Hepatic stellate cell (primary cell): Measurements from ENCODE around the gene UBR1.
"Not testable (repeated sequence)": the region's sequence is repeated elsewhere in the genome, so short reads cannot be mapped to it uniquely, and the experiment has no call there.

Experiments
- DNase-seq: peaks from one replicate; pipeline ENCODE4 v3.0.0; 2011; ENCODE audit warnings: low spot score

Gene UBR1

DNA sequence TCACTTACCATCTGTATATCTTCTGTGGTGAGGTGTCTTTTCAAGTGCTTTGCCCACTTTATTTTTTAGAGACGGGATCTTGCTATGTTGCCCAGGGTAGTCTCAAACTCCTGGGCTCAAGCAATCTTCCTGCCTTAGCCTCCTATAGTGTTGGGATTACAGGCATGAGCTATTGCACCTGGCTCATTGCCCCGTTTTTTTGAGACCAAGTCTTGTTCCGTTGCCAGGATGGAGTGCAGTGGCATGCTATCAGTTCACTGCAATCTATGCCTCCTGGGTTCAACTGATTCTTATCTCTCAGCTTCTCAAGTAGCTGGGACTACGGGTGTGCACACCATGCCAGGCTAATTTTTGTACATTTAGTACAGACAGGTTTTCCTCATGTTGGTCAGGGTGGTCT is 132.7 kb downstream of the UBR1 start:
- DNase-seq, result no peak

DNA sequence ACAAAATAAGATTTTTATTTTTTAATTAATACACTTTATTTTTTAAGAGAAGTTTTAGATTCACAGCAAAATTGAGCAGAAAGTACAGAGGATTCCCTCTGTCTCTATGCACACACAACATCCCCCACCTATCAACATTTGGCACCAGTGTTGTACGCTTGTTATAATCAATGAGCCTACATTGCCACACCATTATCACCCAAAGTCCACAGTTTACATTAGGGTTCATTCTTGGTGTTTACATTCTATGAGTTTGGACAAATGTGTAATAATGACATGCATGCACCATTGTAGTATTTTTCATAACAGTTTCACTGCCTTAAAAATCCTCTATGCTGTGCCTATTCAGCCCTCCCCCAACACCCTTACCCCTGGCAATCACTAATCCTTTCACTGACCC is 134.0 kb downstream of the UBR1 start:
- DNase-seq, result no peak

DNA sequence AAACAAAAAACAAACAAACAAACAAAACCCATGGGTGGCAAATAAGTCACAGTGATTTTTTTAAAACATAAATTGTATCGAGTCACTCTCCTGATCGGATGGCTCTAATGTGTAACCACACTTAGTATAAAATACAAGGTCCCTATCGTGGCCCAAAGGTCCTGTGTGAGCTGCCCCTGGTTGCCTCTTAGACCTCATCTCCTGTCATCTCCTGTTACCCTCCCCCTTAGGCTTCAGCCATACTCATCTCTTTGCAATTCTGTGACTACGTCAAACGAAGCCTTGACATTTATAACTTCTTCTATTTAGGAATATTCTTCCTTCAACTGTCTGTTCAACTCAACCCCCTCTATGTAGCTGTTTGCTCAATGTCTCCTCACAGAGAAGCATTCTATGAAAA is 141.4 kb downstream of the UBR1 start:
- no peak for DNase-seq

DNA sequence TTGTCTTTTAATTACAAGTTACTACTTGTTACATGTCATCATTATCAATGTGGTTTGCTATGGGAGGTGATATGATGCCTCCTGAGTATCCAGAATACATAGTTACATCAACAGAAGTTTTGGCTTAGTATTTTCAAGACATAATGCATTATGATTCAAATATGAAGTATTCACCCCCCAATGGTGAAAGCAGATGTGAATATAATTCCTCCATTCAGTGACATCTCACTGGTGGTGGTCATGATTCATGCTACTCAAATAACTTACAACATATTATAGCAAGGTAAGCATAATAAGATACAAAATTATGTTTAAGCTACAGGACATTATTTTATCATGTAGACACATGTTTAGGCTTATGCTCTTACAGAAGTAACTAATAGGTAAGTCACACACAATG is 150.3 kb downstream of the UBR1 start:
- peak; percentile 30 for DNase-seq

DNA sequence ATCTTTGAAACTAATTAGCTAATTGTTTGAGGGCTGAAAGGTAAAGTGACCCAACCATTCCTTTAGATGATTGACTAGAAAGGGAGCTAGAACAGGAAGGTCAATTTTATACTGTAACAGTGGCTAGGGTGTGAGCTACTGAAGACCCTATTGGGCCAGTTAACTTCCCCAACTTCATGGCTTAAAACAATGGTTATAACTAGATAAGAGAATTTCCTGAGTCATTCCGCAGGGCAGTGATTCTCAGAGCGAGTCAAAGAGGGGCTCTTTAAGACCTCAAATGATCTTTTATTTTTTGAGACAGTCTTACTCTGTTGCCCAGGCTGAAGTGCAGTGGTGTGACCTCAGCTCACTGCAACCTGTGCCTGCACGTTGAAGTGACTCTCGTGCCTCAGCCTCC is 151.5 kb downstream of the UBR1 start:
- DNase-seq, result no peak

DNA sequence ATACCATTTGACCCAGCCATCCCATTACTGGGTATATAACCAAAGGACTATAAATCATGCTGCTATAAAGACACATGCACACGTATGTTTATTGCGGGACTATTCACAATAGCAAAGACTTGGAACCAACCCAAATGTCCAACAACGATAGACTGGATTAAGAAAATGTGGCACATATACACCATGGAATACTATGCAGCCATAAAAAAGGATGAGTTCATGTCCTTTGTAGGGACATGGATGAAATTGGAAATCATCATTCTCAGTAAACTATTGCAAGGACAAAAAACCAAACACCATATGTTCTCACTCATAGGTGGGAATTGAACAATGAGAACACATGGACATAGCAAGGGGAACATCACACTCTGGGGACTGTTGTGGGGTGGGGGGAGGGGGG is 156.9 kb downstream of the UBR1 start:
- DNase-seq, result not testable (repeated sequence)

DNA sequence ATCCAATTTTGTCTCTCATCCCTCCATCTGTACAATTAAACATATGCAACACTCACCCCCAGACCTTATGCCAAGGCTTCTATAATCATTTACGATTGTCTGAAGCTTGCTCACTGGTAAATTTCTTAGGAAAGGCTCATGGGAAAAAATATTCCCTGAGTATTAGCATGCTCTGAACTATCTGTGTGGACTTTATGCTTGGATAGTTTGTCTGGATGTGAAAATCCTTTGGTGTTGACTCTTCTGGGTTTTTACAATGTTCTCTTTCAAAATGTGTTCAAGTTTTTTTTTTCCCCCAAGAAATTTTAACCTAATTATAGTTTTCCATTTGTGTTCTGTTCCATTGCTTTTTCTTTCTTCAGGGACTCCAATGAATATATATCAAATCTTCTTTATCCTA is 165.3 kb downstream of the UBR1 start:
- DNase-seq, result no peak

DNA sequence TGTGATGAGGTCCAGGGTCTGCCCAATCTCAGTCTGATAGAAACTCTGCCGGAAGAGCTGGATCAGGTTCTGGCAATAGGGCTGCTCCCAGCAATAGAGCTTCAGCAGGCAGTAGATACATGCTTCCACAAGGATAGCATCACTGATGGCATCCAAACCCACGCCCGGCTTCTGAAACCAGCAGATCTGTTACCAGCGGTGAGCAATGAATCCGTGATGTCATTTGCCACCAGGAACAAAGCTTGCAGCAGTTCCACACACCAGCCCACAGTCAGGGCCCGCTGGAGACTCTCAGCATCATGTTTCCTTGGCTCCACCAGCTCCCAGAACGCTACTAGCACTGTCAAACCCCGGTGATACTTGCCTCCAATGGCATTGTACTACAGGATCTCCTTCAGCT is 166.0 kb downstream of the UBR1 start:
- no peak for DNase-seq

DNA sequence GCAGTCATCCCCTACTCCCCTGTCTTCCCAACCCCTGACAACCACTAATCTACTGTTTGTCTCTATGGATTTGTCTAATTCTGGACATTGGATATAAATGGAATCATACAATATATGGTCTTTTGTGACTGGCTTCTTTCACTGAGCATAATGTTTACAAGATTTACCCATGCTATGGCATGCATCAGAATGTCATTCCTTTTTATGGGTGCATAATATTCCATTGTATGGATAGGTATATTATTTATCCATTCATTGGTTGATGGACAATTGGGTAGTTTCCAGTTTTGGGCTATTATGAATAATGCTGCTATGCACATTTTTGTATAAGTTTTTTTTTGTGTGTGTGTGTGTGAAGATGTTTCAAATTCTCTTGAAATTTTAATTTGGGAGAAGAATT is 168.7 kb downstream of the UBR1 start:
- no peak for DNase-seq

DNA sequence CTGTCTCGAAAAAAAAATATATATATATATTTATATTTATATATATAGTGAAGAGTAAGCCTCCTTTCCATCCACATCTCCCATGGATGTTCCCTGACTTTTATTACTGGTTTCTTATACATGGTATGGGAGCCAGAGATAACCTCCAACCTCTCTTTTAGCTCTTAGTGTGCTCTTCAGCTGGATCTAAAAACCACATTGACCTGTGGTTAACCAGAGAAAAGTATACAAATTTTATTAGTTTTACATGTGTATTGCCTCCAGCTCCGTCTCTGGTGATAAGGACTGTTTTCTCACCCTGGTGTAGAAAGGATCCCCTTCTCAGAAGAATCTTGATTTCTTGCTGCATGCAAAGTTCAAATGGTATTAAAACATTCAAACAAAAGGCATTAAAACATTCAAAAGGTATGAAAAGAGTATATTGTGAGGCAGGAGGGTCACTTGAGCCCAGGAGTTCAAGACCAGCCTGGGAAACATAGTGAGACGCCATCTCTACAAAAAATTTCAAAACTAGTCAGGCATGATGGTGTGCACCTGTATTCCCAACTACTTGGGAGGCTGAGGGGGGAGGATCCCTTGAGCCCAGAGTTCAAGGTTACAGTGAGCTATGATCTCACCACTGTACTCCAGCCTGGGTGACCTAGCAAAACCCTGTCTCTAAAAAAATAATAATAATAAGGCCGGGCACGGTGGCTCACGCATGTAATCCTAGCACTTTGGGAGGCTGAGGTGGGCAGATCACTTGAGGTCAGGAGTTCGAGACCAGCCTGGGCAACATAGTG is 171.8 kb downstream of the UBR1 start:
- DNase-seq, result no peak

DNA sequence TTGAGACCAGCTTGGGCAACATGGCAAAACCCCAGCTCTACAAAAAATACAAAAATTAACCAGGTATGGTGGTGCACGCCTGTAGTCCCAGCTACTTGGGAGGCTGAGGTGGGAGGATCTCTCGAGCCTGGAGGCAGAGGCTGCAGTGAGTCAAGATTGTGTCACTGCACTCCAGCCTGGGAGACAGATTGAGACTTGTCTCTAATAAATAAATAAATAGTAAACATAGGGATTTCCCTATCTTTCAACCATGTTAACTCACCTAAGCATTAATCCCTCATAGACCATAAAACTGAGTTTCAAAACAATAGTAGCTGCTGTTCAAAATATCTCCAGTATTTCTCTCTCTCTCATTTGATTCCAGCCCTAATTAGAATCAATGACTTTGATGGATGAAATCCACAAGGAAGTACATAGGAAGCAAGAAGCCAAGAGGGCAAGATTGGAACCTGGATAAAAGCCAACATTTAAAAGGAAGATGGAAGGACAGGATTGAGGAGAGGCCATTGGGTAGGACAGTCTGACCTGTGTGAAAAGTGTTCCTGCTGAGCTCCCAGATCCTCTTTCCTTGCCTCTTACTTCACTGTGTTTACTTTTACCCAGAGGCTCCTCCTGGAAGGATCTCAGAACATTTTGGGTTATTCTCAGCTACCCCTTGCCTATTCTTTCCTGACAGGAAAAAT is 172.9 kb downstream of the UBR1 start:
- no peak for DNase-seq

DNA sequence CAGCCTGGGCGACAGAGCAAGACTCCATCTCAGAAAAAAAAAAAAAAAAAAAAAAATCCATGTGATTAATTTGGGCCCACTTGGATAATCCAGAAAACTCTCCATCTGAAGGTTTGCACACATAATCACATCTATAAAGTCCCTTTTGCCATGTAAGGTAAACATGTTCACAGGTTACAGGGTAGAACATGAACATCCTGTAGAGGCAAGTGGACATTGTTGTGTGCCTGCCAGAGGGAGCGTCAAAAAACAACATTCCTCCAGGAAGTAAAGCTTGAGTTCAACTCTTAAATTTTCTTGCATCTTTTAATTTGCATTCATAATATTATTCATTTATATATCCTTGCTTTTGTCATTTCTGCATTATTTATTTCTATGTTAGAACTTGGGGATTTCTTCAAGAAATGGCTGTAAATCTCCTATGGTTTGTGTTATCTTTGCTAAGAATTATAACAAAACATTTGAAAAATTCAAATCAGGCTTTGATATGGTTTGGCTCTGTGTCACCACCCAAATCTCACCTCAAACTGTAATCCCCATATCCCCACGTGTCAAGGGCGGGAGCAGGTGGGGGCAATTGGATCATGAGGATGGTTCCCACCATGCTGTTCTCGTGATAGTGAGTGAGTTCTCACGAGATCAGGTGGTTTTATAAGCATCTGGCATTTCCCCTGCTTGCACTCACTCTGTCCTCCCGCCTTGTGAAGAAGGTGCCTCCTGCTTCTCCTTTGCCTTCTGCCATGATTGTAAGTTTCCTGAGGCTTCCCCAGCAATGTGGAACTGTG is 173.9 kb downstream of the UBR1 start:
- no peak for DNase-seq

DNA sequence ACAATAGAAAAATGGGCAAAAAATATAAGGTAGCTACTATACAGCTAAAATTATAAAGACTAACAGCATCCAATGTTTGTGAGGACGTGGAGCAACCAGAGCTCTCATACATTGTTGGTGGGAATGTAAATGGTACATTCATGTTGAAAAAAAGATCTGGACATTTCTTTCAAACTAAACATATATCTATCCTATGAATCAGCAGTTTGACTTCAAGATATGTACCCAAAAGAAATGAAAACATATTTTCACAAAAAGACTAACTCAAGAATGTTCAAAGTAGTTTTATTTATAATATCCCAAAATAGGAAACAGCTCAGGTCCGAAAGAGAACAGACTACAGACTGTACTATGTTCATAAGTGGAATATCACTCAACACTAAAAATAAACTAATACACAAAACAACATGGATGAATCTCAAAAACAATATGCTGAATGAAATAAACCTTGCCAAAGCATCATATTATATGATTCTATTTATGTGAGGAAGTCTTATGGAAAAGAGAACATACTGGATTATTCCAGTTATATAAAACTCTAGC is 176.5 kb downstream of the UBR1 start:
- peak; percentile 12 for DNase-seq

DNA sequence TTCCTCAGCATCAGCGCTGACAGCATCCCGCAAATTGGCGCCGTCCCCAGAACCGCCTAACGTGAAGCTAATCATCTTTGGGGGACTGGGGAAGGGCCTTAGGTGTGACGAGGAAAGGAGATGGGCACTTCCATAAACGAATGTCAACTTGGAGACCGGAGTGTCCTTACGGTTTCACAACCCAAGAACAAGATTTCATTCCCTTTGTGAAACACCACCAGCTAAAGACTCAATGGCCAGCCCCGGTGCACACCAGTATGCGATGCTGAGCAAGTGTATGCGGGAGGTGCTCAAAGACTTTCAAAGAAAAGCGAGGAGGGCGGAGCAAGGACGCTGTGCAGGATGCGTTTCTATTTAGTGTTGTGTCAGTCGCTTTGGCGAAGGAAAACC is 184.5 kb downstream of the UBR1 start:
- no peak for DNase-seq

DNA sequence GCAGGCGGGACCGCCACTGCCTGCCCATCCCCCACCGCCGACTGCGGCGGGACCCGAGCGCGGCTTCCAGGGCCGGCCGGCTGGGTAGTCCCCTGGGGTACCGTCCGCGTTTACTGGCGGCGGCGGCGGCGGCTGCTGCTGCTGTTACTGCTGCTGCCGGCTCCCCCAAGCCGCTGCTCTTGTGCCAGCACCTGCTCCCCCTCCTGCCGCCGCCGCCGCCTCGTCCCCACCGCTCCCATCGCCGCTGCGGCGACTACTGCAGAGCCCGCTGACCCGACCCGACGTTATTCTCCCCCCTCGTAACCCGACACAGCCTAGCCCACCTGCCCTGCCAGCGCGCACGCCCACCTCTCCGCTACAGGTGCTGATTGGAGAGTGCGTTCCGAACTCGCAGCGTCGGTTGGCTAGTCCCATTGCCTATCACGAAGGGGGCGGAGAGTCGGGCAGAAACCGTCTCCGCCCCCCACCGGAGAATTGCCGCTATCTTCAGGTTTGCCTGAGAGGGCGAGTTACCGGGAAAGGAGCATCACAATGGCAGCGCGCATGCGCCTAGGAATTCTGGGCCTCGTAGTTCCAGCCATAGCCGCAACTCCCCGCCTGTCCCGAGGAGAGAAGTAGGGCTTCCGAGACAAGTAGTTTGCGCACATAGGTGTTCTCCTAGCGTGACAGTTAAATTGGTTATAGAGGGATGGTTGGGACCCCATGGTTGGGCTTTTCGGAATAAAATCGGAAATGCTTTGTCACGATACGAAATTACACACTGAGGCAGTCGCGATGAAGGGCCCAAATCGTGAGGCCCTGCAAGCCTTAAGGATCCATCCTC is 185.1 kb downstream of the UBR1 start, which contains the start of gene TTBK2:
TSS of gene TTBK2 (minus strand) at position 260 of the 823 bp plus-strand sequence. CDS start 42,161 bp downstream, outside the sequence.
- DNase-seq, result peak; percentile 91

DNA sequence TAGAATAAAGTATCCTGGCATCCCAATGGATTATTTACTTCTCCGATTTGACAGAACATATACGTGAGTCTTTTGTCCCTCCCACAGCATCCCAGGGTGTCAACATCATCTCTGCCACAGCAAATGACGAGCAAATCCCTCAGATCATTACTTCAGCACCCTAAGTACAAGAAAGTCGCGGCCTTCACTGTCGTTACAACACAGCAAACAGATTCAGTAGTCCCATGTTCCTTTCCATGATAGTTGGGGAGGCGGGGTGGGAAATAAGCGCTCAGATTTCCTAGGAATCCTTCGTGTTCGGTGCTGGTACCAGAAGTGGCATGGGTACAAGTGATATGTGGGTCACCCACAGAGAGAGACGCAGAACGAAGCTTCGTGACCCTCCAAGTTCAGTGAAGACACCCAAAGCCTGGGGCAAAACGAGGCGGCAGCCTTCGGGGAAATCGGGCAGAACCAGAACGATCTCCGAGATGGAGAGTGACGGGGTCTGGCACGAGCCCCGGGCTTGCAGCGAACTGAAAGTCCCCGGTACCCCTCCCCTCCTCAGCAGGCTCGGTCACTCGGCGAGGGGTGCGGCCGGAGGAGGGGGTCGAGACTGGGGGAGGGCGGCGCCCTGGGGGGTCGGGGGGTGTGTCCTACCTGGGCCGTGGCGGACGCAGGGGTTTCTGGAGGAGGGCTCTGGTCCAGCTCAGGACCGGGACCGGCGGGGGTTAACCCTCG is 185.9 kb downstream of the UBR1 start:
- DNase-seq, result peak; percentile 17

DNA sequence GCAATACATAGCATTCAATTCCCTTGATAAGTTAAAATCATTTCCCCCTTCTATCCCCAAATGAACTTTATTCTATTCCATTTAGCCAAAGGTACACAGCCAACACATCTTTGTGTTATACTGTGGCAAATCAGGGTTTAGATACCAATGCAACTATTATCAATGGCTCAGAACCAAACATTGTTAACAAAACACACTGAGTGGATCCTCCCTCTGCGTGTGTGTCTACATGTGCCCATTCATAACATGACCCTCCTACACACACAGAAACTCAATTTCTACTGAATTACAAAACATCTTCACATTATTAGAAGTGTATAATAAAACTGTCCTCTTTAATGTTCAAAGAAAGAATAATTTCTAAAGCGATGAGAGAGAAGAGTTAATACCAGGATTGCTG is 186.5 kb downstream of the UBR1 start:
- DNase-seq, result no peak

DNA sequence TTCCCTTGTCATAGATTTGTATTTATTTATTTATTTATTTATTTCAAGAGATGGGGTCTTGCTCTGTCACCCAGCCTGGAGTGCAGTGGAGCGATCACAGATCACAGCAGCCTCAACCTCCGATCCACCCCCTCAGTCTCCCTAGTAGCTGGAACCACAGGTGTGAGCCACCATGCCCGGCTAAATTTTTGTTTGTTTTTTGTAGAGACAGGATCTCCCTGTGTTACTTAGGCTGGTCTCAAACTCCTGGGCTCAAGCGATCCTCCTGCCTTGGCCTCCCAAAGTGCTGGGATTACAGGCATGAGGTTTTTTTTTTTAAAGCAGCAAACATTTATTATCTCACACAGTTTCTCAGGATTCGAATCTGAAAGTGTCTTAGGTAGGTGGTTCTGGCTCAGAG is 187.8 kb downstream of the UBR1 start:
- DNase-seq, result no peak

DNA sequence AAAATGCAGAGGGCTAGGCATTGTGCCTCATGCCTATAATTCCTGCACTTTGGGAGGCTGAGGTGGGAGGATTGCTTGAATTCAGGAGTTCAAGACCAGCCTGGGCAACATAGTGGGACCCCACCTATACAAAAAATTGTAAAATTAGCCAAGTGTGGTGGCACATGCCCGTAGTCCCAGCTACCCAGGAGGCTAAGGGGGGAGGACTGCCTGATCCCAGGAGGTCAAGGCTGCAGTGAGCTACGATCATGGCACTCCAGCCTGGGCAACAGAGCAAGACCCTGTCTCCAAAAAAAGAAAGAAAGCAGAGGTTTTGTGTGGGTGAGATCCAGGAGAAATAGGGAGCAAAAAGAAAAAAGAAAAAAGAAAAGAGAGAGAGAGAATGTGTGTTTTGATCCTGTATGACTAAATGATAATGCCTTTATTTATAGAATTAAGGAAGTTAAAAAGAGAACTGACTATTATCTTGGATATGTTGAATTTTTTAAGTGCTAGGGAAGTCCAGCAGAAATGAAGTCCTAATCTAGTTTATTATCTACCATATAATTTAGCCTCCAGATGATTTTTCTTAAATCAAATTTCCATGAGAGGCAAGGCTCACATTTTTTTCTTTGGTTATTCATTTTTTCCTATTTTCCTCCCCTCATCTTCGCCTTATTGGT is 190.1 kb downstream of the UBR1 start:
- DNase-seq, result no peak

DNA sequence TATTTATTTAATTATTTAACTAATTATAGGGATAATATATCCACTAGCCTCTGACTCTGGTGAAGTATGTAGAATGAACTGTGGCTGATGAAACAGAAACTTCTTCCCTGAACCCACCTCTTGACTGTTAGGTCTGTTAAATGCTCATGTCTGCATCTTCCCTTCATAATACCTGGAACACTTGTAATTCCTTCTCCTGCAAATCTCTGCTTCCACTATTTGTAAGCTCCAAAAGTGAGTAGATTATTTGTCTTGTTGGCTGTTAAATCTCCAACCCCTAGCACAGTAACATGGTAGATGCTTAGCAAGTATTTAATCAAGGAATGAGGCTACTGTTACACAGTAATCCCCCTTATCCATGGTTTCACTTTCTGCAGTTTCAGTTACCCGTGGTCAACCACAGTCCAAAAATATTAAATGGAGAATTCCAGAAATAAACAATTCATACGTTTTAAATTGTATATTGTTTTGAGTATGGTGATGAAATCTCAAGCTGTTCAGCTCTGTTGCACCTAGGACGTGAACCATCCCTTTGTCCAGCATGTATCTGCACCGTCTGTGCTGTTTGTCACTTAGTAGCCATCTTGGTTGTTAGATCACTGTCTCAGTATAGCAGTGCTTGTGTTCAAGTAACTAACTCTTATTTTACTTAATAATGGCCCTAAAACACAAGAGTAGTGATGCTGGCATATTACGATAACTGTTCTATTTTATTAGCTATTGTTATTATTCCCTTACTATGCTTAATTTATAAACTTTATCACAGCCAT is 190.9 kb downstream of the UBR1 start:
- no peak for DNase-seq
